WI38 (cell line): Measurements from ENCODE around the gene SCN5A.

Source experiments
- H3K4me3 ChIP-seq: 2 replicates; pipeline ENCODE4 v1.5.1; 2011; ENCODE audit warnings: low read depth, mild to moderate bottlenecking, control low read depth, low read length
- CTCF ChIP-seq: IDR thresholded peaks from 2 replicates; pipeline ENCODE4 v1.5.1; 2012; ENCODE audit warnings: low read depth, mild to moderate bottlenecking, control low read depth, low read length

Gene SCN5A

GRCh38 chr3:38560996-38561717 is 88.3 kb downstream of the SCN5A start:
- no peak for TF ChIP-seq CTCF
- no peak overlapping the region for H3K4me3 ChIP-seq

GRCh38 chr3:38560284-38560683 is 89.2 kb downstream of the SCN5A start:
- H3K4me3 ChIP-seq = no peak overlapping the region
- no peak; the same call in 1 of the 2 replicates for TF ChIP-seq CTCF

GRCh38 chr3:38558864-38559263 is 90.6 kb downstream of the SCN5A start:
- no peak overlapping the region for H3K4me3 ChIP-seq
- TF ChIP-seq CTCF = no peak

DNA sequence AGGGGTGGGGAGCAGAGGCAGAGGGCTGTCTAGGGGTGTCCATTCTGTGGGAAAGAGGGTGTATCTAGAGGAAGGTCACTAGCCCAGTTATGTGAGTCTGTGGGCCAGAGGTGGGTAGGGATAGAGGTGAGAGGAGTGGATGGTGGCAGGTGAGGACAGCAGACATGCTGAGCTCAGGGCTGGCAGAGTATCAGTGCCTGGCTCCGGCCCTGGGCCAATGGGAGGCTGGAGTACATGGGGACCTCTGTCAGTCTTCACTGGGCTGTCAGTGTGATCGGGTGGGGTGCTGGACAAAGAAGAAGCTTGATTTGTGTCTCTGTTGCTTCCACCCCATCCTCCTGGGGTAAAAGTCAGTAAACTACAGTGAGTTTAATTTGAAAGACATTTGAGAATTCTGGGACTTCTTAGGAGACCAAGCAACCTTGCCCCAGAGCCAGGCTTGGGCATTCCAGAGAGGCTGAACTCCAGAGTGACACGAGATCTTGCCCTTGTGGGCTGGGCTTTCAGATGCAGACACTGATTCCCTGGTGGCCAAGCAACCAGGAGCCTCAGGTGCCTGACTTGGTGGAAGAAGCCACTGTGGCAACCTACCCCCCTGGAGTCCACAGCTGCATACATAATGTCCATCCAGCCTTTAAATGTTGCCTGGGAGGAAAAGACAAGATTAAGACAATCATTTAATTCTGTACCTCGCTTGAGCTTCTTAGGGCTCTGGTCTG is 92.7 kb downstream of the SCN5A start:
- no peak overlapping the region for H3K4me3 ChIP-seq
- TF ChIP-seq CTCF = no peak

GRCh38 chr3:38555926-38556325 is 93.6 kb downstream of the SCN5A start:
- no peak overlapping the region for H3K4me3 ChIP-seq
- no peak for TF ChIP-seq CTCF

DNA sequence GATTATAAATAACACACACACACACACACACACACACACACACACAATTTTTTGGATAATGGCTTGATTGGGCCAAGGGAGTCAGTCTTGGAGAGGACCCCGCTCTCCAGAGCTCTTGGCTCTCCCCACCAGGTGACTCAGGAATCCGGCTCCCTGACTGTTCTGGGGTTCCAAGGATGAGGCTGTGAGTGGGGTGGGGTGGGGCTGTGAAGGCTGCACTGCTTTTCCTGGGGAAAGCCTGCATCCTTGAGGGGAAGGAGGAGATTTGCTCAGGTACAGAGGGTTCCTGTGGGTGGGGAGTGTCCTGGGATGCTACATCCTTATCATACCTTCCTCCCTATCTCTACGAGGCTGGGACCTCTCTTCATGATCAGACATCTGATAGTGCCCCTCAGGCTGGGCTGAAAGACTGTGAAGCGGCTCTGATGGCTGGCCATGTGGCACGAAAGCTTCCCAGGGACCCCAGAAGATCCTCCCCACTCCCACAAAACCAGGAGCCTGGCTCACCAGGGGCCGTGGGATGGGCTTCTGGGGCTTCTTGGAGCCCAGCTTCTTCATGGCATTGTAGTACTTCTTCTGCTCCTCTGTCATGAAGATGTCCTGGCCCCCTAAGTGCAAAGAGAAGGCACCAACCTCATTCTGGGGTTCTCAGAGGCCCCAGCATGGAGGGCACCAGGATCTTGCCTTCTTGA is 94.2 kb downstream of the SCN5A start:
- no peak overlapping the region for H3K4me3 ChIP-seq
- TF ChIP-seq CTCF = no peak
